Type B pancreatic cell (in vitro differentiated cells): ENCODE measurements around the gene TNFSF4. TPM values are rescaled to one million over a fixed set of nuclear protein-coding genes. Genes with fewer than 3 reads are reported as not detected.
"Not testable (repeated sequence)": the region's sequence is repeated elsewhere in the genome, so short reads cannot be mapped to it uniquely, and the experiment has no call there.

ENCODE experiments used
- DNase-seq: peaks from one replicate; pipeline ENCODE4 v3.0.0; 2021; ENCODE audit warnings: mixed read lengths; ENCODE audit not compliant: unreplicated experiment; ENCODE audit errors: extremely low spot score
- H3K27ac Mint-ChIP-seq: 2 replicates; pipeline ENCODE4 v1.8.0; 2021; ENCODE audit warnings: mild to moderate bottlenecking, mixed read lengths
- H3K27me3 Mint-ChIP-seq: 2 replicates; pipeline ENCODE4 v1.8.0; 2021; ENCODE audit warnings: mixed read lengths
- H3K36me3 Mint-ChIP-seq: 2 replicates; pipeline ENCODE4 v1.8.0; 2021; ENCODE audit warnings: mixed read lengths
- H3K4me1 Mint-ChIP-seq: one replicate; pipeline ENCODE4 v1.8.0; 2021; ENCODE audit warnings: mixed read lengths; ENCODE audit not compliant: unreplicated experiment
- H3K4me3 Mint-ChIP-seq: 2 replicates; pipeline ENCODE4 v1.8.0; 2021; ENCODE audit warnings: mild to moderate bottlenecking, mixed read lengths
- H3K9me3 Mint-ChIP-seq: 2 replicates; pipeline ENCODE4 v1.8.0; 2021; ENCODE audit warnings: mixed read lengths
- total RNA-seq: library from RNA; stranded (reverse); gene quantifications from 2 replicates; pipeline ENCODE4 v1.2.1, GENCODE V29; 2021; ENCODE audit warnings: low replicate concordance
- TF ChIP-seq, protein P1 (sequence below): fragments of 200-600 bp; sonication (generic); conservative IDR thresholded peaks from 2 replicates; pipeline ENCODE4 v1.5.0; 2021; ENCODE audit warnings: antibody characterized with exemption, mild to moderate bottlenecking

TNFSF4 gene
- total RNA-seq, 1 donor from 2014 or later: 0.58 TPM

GRCh38 chr1:173162601-173163000 lies 44.5 kb downstream of the TNFSF4 start:
- H3K9me3 Mint-ChIP-seq: no peaks in the 10 kb centered on the region
- no peaks in the 10 kb centered on the region for H3K36me3 Mint-ChIP-seq
- no peak for DNase-seq
- H3K27me3 Mint-ChIP-seq: no peaks in the 10 kb centered on the region
- no peak overlapping the region for H3K27ac Mint-ChIP-seq
- H3K4me3 Mint-ChIP-seq: no peak overlapping the region
- no peaks in the 10 kb centered on the region for H3K4me1 Mint-ChIP-seq
- TF ChIP-seq, protein P1, sequence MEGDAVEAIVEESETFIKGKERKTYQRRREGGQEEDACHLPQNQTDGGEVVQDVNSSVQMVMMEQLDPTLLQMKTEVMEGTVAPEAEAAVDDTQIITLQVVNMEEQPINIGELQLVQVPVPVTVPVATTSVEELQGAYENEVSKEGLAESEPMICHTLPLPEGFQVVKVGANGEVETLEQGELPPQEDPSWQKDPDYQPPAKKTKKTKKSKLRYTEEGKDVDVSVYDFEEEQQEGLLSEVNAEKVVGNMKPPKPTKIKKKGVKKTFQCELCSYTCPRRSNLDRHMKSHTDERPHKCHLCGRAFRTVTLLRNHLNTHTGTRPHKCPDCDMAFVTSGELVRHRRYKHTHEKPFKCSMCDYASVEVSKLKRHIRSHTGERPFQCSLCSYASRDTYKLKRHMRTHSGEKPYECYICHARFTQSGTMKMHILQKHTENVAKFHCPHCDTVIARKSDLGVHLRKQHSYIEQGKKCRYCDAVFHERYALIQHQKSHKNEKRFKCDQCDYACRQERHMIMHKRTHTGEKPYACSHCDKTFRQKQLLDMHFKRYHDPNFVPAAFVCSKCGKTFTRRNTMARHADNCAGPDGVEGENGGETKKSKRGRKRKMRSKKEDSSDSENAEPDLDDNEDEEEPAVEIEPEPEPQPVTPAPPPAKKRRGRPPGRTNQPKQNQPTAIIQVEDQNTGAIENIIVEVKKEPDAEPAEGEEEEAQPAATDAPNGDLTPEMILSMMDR: no peak

- H3K4me1 Mint-ChIP-seq: no peaks in the 10 kb centered on the region
- H3K9me3 Mint-ChIP-seq: no peaks in the 10 kb centered on the region
- H3K4me3 Mint-ChIP-seq: no peak overlapping the region
Measured at GRCh38 chr1:173161510-173162221, 45.5 kb downstream of the TNFSF4 start.

DNA sequence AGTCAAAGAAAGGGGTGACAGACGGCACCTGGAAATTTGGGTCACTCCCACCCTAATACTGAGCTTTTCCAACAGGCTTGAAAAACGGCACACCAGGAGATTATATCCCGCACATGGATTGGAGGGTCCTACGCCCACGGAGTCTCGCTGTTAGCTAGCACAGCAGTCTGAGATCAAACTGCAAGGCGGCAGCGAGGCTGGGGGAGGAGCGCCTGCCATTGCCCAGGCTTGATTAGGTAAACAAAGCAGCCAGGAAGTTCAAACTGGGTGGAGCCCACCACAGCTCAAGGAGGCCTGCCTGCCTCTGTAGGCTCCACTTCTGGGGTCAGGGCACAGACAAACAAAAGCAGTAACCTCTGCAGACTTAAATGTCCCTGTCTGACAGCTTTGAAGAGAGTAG lies 53.2 kb downstream of the TNFSF4 start:
- H3K4me3 Mint-ChIP-seq, H3K27me3 Mint-ChIP-seq, H3K9me3 Mint-ChIP-seq, DNase-seq, H3K27ac Mint-ChIP-seq, H3K36me3 Mint-ChIP-seq, H3K4me1 Mint-ChIP-seq: not testable (repeated sequence)

More at GRCh38 chr1:173161510-173162221, 45.5 kb downstream of the TNFSF4 start:
- TF ChIP-seq, protein P1: no peak
- Mint-ChIP-seq H3K27me3 (no peaks in the 10 kb centered on the region), H3K27ac (no peak overlapping the region), H3K36me3 (no peaks in the 10 kb centered on the region)
- no peak for DNase-seq

GRCh38 chr1:173153503-173153902 lies 53.6 kb downstream of the TNFSF4 start:
- TF ChIP-seq, protein P1: no peak
- Mint-ChIP-seq H3K36me3 (no peaks in the 10 kb centered on the region), H3K9me3 (peaks cover 9% of the 10 kb centered on the region)

GRCh38 chr1:173152598-173152997 lies 54.5 kb downstream of the TNFSF4 start:
- Mint-ChIP-seq H3K9me3 (peaks cover 9% of the 10 kb centered on the region), H3K4me3 (no peak overlapping the region), H3K27me3 (no peaks in the 10 kb centered on the region), H3K27ac (no peak overlapping the region), H3K36me3 (no peaks in the 10 kb centered on the region), H3K4me1 (no peaks in the 10 kb centered on the region)
- TF ChIP-seq, protein P1: no peak
- no peak for DNase-seq

More at GRCh38 chr1:173153503-173153902, 53.6 kb downstream of the TNFSF4 start:
- DNase-seq: no peak
- Mint-ChIP-seq H3K4me1 (no peaks in the 10 kb centered on the region), H3K27ac (no peak overlapping the region), H3K4me3 (no peak overlapping the region), H3K27me3 (no peaks in the 10 kb centered on the region)

- Mint-ChIP-seq H3K36me3 (no peaks in the 10 kb centered on the region), H3K27me3 (no peaks in the 10 kb centered on the region), H3K4me1 (no peaks in the 10 kb centered on the region), H3K9me3 (peaks cover 10% of the 10 kb centered on the region), H3K4me3 (no peak overlapping the region), H3K27ac (no peak overlapping the region)
- TF ChIP-seq, protein P1: no peak
- DNase-seq: no peak
Measured at GRCh38 chr1:173150795-173151194, 56.3 kb downstream of the TNFSF4 start.
